ENCODE data around the gene PTPN20.

The PTPN20 gene

GRCh38 chr10:47034441-47035051 lies 123.3 kb downstream of the PTPN20 start:
- no peak for DNase-seq (ENCODE audit: low spot score)

- DNase-seq (ENCODE audit: low spot score): no peak
These were observed 124.1 kb downstream of the PTPN20 start for GRCh38 chr10:47035171-47035818.

- no peak for DNase-seq (ENCODE audit: low spot score)
These were observed 124.7 kb downstream of the PTPN20 start for GRCh38 chr10:47035819-47036337.

- no peak for DNase-seq (ENCODE audit: low spot score)
These were observed 125.5 kb downstream of the PTPN20 start for GRCh38 chr10:47036771-47037170.

GRCh38 chr10:47037654-47038425 lies 126.6 kb downstream of the PTPN20 start:
- DNase-seq (ENCODE audit: low spot score): no peak

GRCh38 chr10:47038881-47039561 lies 127.8 kb downstream of the PTPN20 start:
- DNase-seq (ENCODE audit: low spot score): no peak

- no peak for DNase-seq (ENCODE audit: low spot score)
These were observed 128.3 kb downstream of the PTPN20 start for GRCh38 chr10:47039562-47039913.

- no peak for DNase-seq (ENCODE audit: low spot score)
These were observed 128.8 kb downstream of the PTPN20 start for GRCh38 chr10:47040041-47040491.

GRCh38 chr10:47040681-47041080 lies 129.5 kb downstream of the PTPN20 start:
- no peak for DNase-seq (ENCODE audit: low spot score)

GRCh38 chr10:47041396-47042198 lies 130.4 kb downstream of the PTPN20 start:
- DNase-seq (ENCODE audit: low spot score): no peak

GRCh38 chr10:47042199-47042473 lies 130.9 kb downstream of the PTPN20 start:
- no peak for DNase-seq (ENCODE audit: low spot score)

- DNase-seq (ENCODE audit: low spot score): no peak
These were observed 131.8 kb downstream of the PTPN20 start for GRCh38 chr10:47042780-47043750.

GRCh38 chr10:47043928-47044538 lies 132.8 kb downstream of the PTPN20 start:
- DNase-seq (ENCODE audit: low spot score): no peak

- DNase-seq (ENCODE audit: low spot score): no peak
These were observed 133.5 kb downstream of the PTPN20 start for GRCh38 chr10:47044741-47045140.

- no peak for DNase-seq (ENCODE audit: low spot score)
These were observed 134.2 kb downstream of the PTPN20 start for GRCh38 chr10:47045331-47045861.

- DNase-seq (ENCODE audit: low spot score): no peak
These were observed 135.3 kb downstream of the PTPN20 start for GRCh38 chr10:47046321-47047126.

- no peak for DNase-seq (ENCODE audit: low spot score)
These were observed 135.9 kb downstream of the PTPN20 start for GRCh38 chr10:47047127-47047504.

- DNase-seq (ENCODE audit: low spot score): peak; percentile 77
These were observed 136.6 kb downstream of the PTPN20 start for GRCh38 chr10:47047577-47048525.

Measured in RKO (cell line).